GM18858 (cell line): ENCODE results near the gene NLRC5.
"Not testable (repeated sequence)": the region's sequence is repeated elsewhere in the genome, so short reads cannot be mapped to it uniquely, and the experiment has no call there.

ENCODE experiments used
- ATAC-seq: cut with Tn5 transposase; IDR thresholded peaks from one replicate; pipeline ENCODE4 v1.9.1; 2021; ENCODE audit not compliant: unreplicated experiment

Gene NLRC5

GRCh38 chr16:56980792-56981724 is 8.3 kb upstream of the NLRC5 start:
- peak; percentile 39 for ATAC-seq

DNA sequence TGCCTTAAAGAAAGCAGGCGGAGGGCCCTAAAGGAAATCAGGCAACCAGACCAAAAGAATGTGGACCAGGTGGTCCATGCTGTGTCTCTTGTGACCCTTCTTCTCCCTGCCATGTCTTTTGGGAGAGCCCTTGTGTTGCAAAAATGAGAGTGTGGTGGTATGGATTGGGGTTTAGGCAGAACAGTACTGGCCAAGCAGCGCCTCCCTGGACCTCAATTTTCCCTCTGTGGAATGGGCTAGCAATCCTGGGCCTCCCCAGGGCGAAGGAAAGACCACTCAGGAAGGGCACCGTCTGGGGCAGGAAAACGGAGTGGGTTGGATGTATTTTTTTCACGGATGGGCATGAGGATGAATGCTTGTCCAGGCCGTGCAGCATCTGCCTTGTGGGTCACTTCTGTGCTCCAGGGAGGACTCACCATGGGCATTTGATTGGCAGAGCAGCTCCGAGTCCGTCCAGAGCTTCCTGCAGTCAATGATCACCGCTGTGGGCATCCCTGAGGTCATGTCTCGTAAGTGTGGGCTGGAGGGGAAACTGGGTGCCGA is 7.6 kb upstream of the NLRC5 start:
- no peak for ATAC-seq

DNA sequence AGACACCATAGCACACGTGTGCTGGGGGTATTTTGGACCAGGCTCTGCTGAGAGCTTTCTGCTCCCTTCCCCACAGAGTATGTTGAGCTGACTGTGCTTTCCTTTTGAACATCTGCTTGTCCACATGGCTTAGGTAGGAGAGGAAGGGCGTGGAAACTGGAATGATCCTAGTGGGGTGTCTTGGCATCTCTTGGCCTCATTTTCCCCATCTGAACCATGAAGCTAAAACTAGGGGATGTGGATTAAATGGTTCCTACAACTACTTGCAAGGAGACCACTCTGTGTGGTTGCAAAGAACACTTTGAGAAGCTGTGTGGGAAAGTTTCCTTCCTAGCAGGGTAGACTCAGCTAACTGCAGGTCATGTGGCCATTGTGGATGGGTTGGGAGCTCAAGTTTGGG is 6.7 kb upstream of the NLRC5 start:
- ATAC-seq: no peak

- no peak for ATAC-seq
Measured at GRCh38 chr16:56983211-56983751, 6.1 kb upstream of the NLRC5 start.

DNA sequence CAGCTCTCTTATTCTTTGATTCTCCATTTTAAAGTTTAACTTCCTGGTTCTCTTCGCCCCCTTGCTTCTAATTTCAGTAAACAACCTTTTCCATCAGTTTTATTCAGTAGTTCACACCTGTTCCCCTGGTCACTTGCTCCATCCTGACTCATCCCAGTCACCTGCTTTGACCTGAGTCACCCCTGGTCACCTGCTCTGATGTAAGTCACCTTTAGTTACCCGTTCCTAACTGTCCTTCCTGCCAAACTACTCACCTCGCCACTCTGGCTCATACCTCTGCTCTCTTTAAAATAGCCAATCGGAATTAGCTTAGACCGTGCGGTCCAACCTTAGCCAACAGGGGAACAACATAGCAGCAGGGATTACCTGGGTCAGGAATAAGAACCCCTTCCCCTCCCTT is 4.7 kb upstream of the NLRC5 start:
- ATAC-seq: no peak

DNA sequence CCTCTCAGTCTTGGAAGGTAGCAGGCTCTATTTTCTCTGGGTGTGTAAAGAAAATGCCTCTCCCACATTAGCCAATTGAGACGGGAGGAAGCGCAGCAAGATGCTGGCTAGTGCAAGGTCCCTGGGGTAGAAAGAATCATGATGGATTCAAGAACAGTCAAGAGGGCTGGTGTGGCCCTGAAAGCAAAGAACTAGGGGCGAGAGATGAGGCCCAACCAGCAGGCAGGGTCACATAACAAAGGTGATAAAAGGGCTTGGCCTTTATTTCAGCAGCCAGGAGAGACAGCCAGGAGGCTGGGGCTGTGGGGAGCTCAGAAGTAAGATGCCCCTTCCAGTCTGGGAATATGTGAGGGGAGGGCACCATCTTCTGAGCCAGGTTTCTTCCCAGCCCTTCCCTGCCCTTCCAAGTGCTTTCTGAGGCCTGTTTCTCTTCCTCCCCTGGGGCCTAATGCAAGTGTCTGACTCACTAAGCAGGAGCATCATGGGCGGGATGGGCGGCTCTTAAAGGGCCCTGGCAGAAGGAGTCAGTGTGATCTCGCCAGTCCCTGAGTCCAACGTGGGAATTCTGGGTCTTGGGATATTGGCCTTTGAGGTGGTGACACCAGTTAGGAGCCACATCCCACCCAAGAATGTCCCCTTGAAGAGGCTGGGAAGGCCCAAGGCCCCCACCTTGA is 3.9 kb upstream of the NLRC5 start:
- ATAC-seq: no peak

DNA sequence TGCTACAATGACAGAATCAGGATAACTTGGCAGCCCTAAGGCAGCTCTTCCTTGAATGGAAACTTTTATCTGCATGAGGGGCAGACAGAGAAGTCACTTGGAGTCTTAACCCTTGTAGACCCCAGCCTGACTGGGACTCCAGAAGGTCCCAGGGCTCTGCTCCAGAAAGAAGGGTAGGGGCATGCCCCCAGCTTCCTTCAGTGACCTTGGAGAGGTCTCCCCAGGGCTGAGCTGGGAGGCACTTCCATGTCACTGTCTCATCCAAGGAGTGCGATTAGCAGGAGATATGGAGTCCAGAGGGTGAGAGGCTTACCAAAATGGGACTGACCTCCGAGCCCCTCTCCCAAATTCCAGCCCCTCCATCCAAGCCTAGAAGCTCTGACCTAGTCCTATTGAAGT is 3.4 kb upstream of the NLRC5 start:
- no peak for ATAC-seq

GRCh38 chr16:56986361-56986760 is 3.0 kb upstream of the NLRC5 start:
- no peak for ATAC-seq

DNA sequence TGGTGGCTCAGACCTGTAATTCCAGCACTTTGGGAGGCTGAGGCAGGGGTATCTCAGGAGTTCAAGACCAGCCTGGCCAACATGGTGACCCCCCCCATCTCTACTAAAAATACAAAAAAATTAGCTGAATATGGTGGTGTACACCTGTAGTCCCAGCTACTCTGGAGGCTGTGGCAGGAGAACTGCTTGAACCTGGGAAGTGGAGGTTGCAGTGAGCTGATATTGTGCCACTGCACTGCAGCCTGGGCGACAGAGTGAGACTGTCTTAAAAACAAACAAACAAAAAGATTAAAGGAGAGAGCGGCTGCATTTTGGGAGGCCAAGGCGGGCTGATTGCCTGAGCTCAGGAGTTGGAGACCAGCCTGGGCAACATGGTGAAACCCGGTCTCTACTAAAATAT is 2.4 kb upstream of the NLRC5 start:
- not testable (repeated sequence) for ATAC-seq

- no peak for ATAC-seq
Measured at GRCh38 chr16:56987692-56988091, 1.7 kb upstream of the NLRC5 start.

- ATAC-seq: no peak
Measured at GRCh38 chr16:56988161-56988947, 1.0 kb upstream of the NLRC5 start.

- no peak for ATAC-seq
Measured at GRCh38 chr16:56989988-56990387, 631 bp downstream of the NLRC5 start.

DNA sequence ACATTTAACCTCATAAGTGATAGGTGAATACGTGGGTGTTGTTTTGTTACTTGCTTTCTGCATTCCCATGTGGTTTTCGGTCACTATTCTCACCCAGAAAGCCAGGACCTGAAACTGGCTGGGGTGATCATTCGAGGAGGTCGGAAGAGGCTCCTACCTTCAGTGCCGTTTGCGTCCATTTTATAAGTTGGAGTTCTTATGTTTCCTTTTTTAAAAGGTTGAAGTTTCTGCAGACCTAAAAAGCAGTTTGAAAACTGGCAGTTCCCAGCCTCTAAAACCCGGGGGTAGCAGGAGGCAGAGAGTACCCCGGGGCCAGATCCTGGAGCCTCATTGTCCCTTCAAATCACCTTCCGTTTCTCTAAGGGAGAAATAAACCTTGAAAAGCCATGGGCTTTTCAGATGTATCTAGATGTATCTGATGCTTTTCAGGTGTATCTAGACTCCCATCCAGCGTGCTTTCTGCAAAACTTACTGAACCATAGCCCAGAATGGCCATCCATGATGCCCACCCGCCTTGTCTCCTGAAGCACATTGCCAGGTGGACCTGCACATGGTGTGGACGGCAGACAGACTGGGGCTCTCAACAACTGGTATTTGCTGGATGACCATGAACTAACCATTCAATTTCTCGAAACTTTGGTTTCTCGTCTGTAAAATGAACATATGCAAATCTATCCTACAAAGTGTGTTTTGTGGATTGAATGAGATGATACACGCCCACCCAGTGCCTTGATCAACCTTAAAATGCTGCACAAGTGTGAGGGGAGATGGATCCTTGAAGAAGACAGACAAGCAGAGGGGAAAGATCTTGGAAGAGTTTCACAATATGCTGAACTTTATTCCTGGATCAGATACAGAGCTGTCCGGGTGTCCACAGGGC is 1.3 kb downstream of the NLRC5 start:
- ATAC-seq: no peak

DNA sequence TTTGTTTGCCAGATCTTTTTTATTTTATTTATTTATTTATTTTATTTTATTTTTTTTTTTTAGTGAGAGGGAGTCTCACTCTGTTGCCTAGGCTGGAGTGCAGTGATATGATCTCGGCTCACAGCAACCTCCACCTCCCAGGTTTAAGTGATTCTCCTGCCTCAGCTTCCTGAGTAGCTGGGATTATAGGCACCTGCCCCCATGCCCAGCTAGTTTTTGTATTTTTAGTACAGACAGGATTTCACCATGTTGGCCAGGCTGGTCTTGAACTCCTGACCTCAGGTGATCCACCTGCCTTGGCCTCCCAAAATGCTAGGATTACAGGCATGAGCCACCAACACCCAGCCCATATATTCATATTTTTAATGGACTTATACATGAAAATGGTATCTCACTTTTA is 3.1 kb downstream of the NLRC5 start:
- not testable (repeated sequence) for ATAC-seq

- ATAC-seq: no peak
Measured at GRCh38 chr16:56993204-56993603, 3.8 kb downstream of the NLRC5 start.

GRCh38 chr16:56994311-56994710 is 5.0 kb downstream of the NLRC5 start:
- no peak for ATAC-seq

DNA sequence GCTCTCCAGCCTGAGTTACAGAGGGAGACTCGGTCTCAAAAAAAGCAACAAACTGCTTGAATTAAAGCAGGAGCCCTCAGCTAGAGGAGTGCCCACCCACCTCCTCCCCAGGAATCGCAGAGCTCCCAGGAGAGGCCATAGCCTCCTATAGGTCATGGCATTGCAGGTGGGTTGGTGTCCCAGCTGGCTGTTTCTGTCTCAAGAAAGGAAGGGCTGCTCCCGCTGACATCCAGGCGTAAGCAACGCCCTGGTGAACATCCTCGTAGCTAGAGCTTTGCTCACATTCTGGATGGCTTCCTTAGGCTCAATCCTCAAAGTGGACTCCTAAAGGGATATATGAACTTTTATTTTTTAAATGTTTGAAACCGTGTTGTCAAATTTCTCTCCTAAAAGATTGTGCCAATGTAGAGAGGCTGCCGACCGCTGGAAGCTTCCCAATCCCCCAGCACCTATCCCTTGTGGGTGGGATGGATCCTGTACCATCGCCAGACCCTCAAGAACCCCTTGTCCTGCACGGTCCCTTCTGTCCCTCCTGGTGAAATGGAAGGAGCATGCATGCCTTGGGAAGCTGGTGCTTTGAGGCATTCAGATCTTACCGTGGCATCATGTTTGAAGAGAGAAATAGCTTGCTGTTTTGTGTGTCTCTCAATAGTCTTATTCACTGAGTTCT is 5.9 kb downstream of the NLRC5 start:
- no peak for ATAC-seq

DNA sequence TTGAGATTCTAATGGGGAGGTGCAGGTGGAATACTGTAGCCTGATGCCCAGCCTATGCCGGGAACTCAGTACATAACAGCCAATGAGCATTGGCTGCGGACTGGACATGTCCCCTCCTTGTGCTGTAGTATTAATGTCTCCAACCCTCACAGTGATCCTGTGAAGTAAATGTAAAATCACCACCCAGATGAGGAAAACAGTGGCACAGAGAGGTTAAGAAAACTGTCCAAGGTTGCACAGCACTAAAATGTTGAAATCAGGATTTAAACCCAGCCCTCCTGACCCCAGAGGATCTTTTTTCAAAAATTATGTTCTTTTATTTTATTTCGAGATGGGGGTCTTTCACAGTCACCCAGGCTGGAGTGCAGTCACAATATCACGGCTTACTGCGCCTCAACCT is 7.9 kb downstream of the NLRC5 start:
- no peak for ATAC-seq

DNA sequence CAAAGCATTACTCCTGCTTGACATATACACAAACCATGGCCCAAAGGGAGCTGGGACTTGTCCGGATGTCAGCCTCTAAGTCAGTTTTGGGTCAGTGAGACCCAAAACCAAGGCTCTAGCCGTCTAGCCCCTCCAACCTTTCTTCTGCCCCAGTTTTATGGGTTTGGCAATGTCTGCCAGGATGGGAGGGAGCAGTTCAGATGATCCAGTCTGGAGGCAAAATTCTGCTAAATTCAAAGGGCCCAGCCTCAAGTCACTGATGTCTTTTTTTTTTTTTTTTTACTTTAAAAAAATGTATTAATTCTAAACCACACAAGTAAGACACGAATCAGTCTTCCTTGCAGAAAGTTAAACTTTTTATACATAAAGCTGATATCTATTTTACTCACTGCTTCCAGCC is 8.6 kb downstream of the NLRC5 start:
- ATAC-seq: no peak

GRCh38 chr16:56998352-56998751 is 9.0 kb downstream of the NLRC5 start:
- ATAC-seq: no peak
